OCI-LY7 (cell line): ENCODE data around the gene ALDH3B1. TPM values are rescaled to one million over a fixed set of nuclear protein-coding genes. Genes with fewer than 3 reads are reported as not detected.

ENCODE experiments used
- BruUV-seq: library from RNA; stranded (reverse); fragments of 400-500 nt; replicated peaks from 2 replicates; lab custom pipeline; 2021; lab: Mats Ljungman, UMichigan
- CTCF ChIA-PET: fragments of 300-600 bp; sonication (Branson Sonifier 250); formaldehyde crosslinking; loops from one replicate; lab custom pipeline; 2022; ENCODE audit warnings: antibody characterized with exemption; ENCODE audit not compliant: unreplicated experiment; lab: Charles Lee
- POLR2A ChIA-PET: fragments of 300-600 bp; sonication (Branson Sonifier 250); formaldehyde crosslinking; loops from one replicate; lab custom pipeline; 2022; ENCODE audit warnings: antibody characterized with exemption; lab: Charles Lee
- DNase-seq: peaks from one replicate; pipeline ENCODE4 v3.0.0-alpha.2; 2015; ENCODE audit warnings: low spot score
- H2AFZ ChIP-seq: fragments of 200-600 bp; sonication (generic), shearing (Covaris generic); 2 replicates; pipeline ENCODE4 v1.6.1; 2014; ENCODE audit warnings: mild to moderate bottlenecking, antibody characterized with exemption, low read length, moderate library complexity
- H3K27ac ChIP-seq: fragments of 200-600 bp; sonication (generic); 2 replicates; pipeline ENCODE4 v1.5.1; 2014; ENCODE audit warnings: mixed run types, low read depth, mild to moderate bottlenecking, moderate library complexity, low read length, inconsistent platforms; ENCODE audit not compliant: poor library complexity, severe bottlenecking
- H3K36me3 ChIP-seq: fragments of 200-600 bp; sonication (generic); 2 replicates; pipeline ENCODE4 v1.6.1; 2014; ENCODE audit warnings: mild to moderate bottlenecking, antibody characterized with exemption, low read length, moderate library complexity, mixed read lengths; ENCODE audit not compliant: insufficient read depth
- H3K4me1 ChIP-seq: fragments of 200-600 bp; sonication (generic); 2 replicates; pipeline ENCODE4 v1.5.1; 2014; ENCODE audit warnings: mild to moderate bottlenecking, low read length; ENCODE audit not compliant: insufficient read depth, poor library complexity, severe bottlenecking
- H3K4me2 ChIP-seq: fragments of 200-600 bp; sonication (generic); 2 replicates; pipeline ENCODE4 v1.6.1; 2014; ENCODE audit warnings: mild to moderate bottlenecking, low read length
- H3K4me3 ChIP-seq: fragments of 200-600 bp; sonication (generic); 2 replicates; pipeline ENCODE4 v1.5.1; 2014; ENCODE audit warnings: mild to moderate bottlenecking, low read depth, low read length; ENCODE audit not compliant: poor library complexity, severe bottlenecking
- H3K79me2 ChIP-seq: fragments of 200-600 bp; sonication (generic); 2 replicates; pipeline ENCODE4 v1.6.1; 2016; ENCODE audit warnings: low read depth, mild to moderate bottlenecking, low read length, moderate library complexity, mixed read lengths; ENCODE audit not compliant: insufficient read depth
- H3K9me2 ChIP-seq: fragments of 200-600 bp; sonication (generic); 2 replicates; pipeline ENCODE4 v1.6.1; 2016; ENCODE audit warnings: mild to moderate bottlenecking, low read length, mixed read lengths; ENCODE audit not compliant: insufficient read depth
- H3K9me3 ChIP-seq: fragments of 200-600 bp; sonication (generic); 2 replicates; pipeline ENCODE4 v1.6.1; 2014; ENCODE audit warnings: mild to moderate bottlenecking, mixed run types, low read length, mixed read lengths
- H4K20me1 ChIP-seq: fragments of 200-600 bp; sonication (generic); 2 replicates; pipeline ENCODE4 v1.6.1; 2014; ENCODE audit warnings: mild to moderate bottlenecking, antibody characterized with exemption, low read length, moderate library complexity, mixed read lengths; ENCODE audit not compliant: insufficient read depth
- EZH2phosphoT487 ChIP-seq: fragments of 200-600 bp; sonication (generic); IDR thresholded peaks from 2 replicates; pipeline ENCODE4 v1.6.1; 2018; ENCODE audit warnings: low read depth, borderline replicate concordance, mild to moderate bottlenecking, mixed run types, antibody characterized with exemption, low read length, moderate library complexity, mixed read lengths
- intact Hi-C: fragments of 100-400 bp; cut with micrococcal nuclease; formaldehyde crosslinking; loops from one replicate; pipeline ENCODE4 v1.10.0; 2022; ENCODE audit not compliant: unreplicated experiment
- total RNA-seq, 2 experiments: library from RNA; depleted of rRNA in 1 of 2; stranded (reverse); fragments of >200 nt in 1 of 2; shearing (Covaris generic) in 1 of 2; gene quantifications; 2 replicates each; pipeline ENCODE4 v1.2.3, GENCODE V29; 2014 to 2022
- TF ChIP-seq, protein P1 (sequence below): fragments of 200-600 bp; sonication (generic); conservative IDR thresholded peaks from 2 replicates; pipeline ENCODE4 v1.5.1; 2014; ENCODE audit warnings: mild to moderate bottlenecking, antibody characterized with exemption, low read length, moderate library complexity, mixed read lengths

Gene ALDH3B1
- total RNA-seq, 2 experiments from 2014 or later: 0.50 to 0.53 TPM

DNA sequence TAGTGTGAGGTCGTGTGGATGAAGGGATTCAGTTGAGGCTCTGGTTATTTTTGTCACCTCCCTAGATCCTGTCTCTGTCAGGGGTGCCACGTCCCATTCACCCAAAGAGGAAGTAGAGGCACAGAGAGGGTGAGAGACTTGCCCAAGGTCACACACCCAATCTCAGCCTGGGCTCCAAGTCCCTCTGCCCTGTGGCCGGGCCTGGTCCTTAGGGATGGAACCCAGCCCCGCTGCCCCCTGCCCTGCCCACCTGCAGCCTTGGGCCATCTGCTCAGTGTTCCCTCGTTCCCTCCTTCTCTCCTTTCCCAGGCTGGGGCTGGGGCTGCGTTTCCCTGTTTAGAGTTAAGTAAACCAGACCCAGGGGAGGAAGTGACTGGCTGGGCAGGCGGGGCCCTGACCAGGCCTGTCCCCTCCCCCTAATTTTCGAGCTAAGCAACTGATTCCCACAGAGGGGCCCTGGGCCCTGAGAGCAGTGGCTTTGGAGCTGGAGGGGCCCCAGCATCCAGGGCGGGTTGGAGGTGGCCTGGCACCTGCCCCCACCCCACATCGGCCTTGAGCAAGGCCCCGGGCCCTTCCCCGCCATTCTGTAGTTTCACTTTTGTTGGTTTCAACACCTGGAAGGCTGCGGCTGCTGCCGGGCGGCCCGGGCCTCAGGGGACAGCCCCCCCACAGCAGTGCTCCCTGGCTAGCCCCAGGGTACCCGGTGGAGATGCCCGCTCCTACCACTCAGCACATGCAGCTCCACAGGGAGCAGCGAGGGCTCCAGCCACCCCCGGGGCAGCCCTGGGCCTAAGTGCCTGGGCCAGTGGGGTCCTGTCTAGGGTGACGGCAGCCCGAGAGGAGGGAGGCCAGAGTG lies 30.2 kb downstream of the ALDH3B1 start:
- BruUV-seq: no TSS peak
- ChIA-PET CTCF (no interaction called here), POLR2A (interaction anchor here (1.1 to 1.5 kb wide), 3 partner anchors 8 to 78 kb away, joined by 3 to 5 read pairs (median 3); partner anchors contain the start of gene NDUFS8)
- intact Hi-C loops: loop anchor here (1.0 to 2.0 kb wide), 2 partner anchors 31 to 38 kb away; no protein-coding TSS in a partner anchor
- peaks cover 30% of the 10 kb centered on the region for H3K4me1 ChIP-seq
- peak overlapping the region; percentile 97 for H3K4me2 ChIP-seq
- peak overlapping the region; percentile 79 for H3K27ac ChIP-seq
- no peaks in the 10 kb centered on the region for H4K20me1 ChIP-seq
- peaks cover 21% of the 10 kb centered on the region; the same call in 1 of the 2 replicates for H3K79me2 ChIP-seq
- peak overlapping the region; percentile 39 for H2AFZ ChIP-seq
- H3K9me3 ChIP-seq: no peaks in the 10 kb centered on the region
- no peaks in the 10 kb centered on the region for H3K9me2 ChIP-seq
- H3K4me3 ChIP-seq: peak overlapping the region; percentile 79
- peaks cover 44% of the 10 kb centered on the region for H3K36me3 ChIP-seq
- peak; percentile 84 for DNase-seq
- TF ChIP-seq EZH2phosphoT487: no peak
- TF ChIP-seq, protein P1, sequence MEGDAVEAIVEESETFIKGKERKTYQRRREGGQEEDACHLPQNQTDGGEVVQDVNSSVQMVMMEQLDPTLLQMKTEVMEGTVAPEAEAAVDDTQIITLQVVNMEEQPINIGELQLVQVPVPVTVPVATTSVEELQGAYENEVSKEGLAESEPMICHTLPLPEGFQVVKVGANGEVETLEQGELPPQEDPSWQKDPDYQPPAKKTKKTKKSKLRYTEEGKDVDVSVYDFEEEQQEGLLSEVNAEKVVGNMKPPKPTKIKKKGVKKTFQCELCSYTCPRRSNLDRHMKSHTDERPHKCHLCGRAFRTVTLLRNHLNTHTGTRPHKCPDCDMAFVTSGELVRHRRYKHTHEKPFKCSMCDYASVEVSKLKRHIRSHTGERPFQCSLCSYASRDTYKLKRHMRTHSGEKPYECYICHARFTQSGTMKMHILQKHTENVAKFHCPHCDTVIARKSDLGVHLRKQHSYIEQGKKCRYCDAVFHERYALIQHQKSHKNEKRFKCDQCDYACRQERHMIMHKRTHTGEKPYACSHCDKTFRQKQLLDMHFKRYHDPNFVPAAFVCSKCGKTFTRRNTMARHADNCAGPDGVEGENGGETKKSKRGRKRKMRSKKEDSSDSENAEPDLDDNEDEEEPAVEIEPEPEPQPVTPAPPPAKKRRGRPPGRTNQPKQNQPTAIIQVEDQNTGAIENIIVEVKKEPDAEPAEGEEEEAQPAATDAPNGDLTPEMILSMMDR: no peak

DNA sequence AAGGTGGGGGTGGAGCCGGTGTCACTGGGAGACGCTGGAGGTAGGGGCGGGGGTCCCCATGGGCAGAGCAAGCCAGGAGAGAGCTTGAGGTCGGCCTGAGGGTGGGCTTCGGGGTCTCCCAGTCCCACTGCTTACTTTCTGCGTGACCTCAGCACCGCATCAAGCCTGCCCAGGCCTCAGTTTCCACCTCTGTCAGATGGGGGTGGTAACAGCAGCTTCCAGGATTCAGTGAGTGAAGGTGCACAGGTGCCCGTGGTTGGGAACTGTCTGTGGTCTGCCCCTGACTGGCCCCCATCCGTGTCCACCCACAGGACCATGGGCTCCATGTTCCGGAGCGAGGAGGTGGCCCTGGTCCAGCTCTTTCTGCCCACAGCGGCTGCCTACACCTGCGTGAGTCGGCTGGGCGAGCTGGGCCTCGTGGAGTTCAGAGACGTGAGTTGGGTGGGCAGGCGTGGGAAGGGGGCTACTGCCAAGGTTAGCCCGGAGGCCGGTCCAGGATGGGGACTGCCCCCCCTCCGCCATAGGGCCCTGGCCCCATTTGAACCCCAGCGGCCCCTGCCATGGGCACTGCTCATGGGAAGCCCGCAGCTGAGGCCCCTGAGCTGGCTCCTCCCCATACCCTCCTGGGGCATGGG lies 30.9 kb downstream of the ALDH3B1 start:
- CTCF ChIA-PET: no interaction called here
- Histone ChIP-seq H2AFZ (peak overlapping the region; percentile 39; the same call in 1 of the 2 replicates), H3K36me3 (peaks cover 50% of the 10 kb centered on the region), H3K4me1 (peaks cover 30% of the 10 kb centered on the region), H3K9me3 (no peaks in the 10 kb centered on the region), H3K4me2 (peak overlapping the region; percentile 97), H3K4me3 (peak overlapping the region; percentile 79), H3K79me2 (peaks cover 21% of the 10 kb centered on the region; the same call in 1 of the 2 replicates), H3K27ac (peak overlapping the region; percentile 79), H4K20me1 (no peaks in the 10 kb centered on the region), H3K9me2 (no peaks in the 10 kb centered on the region)
- no TSS peak for BruUV-seq
- TF ChIP-seq EZH2phosphoT487: no peak
- TF ChIP-seq, protein P1: no peak
- no peak for DNase-seq
- POLR2A ChIA-PET: interaction anchor here (1.1 to 1.5 kb wide), 3 partner anchors 9 to 77 kb away, joined by 3 to 5 read pairs (median 3); partner anchors contain the start of gene NDUFS8
- intact Hi-C loops: loop anchor here (1.0 to 2.0 kb wide), 2 partner anchors 32 to 38 kb away; no protein-coding TSS in a partner anchor
